Right cardiac atrium (tissue), 5 donors: ENCODE measurements around the gene PXYLP1. TPM values are rescaled to one million over a fixed set of nuclear protein-coding genes. Genes with fewer than 3 reads are reported as not detected.

Experiments
- ATAC-seq, 2 donors: fragments of 200-7000 bp; cut with Tn5 transposase; one replicate each; pipeline versions ENCODE4 v1.8.0 to v1.9.1; 2020; ENCODE audit warnings: moderate library complexity in 2 of 2, mild to moderate bottlenecking in 1 of 2
- DNase-seq, 3 donors: peaks; one replicate each; pipeline ENCODE4 v3.0.0-alpha.2; 2020
- H3K27ac ChIP-seq: one replicate; pipeline ENCODE4 v1.5.1; 2013; ENCODE audit warnings: mild to moderate bottlenecking, low read length, control low read depth, moderate library complexity
- H3K27me3 ChIP-seq: one replicate; pipeline ENCODE4 v1.6.1; 2013; ENCODE audit not compliant: control insufficient read depth, insufficient read depth
- H3K4me1 ChIP-seq: one replicate; pipeline ENCODE4 v1.6.1; 2013; ENCODE audit warnings: low read length; ENCODE audit not compliant: control insufficient read depth, insufficient read depth
- H3K4me3 ChIP-seq: one replicate; pipeline ENCODE4 v1.5.1; 2013; ENCODE audit warnings: low read length, control low read depth
- H3K9me3 ChIP-seq: one replicate; pipeline ENCODE4 v1.6.1; 2013; ENCODE audit warnings: low read length; ENCODE audit not compliant: control insufficient read depth
- WGBS: extraction: QIAGEN DNeasy Blood & Tissue Kit; methylation state at CpG from one replicate; pipeline ENCODE4 v1.1.7; 2013; 5-methylcytosine and 5-hydroxymethylcytosine counted together
- intact Hi-C, 4 donors: fragments of 100-400 bp; cut with DNase I; formaldehyde crosslinking; loops; one replicate each; pipeline versions ENCODE4 v1.11.0 to v1.14.0; 2022 to 2023
- polyA plus RNA-seq: library from polyadenylated mRNA; stranded (reverse); fragments of 200-250 nt; gene quantifications from one replicate; pipeline ENCODE4 v1.2.3, GENCODE V29; 2013
- total RNA-seq, 4 donors: library from RNA; stranded (reverse); fragmentation: NEBNext Ultra II Directional; extraction: Animal tissue kit (Norgen Biotek cat#: 25700); gene quantifications; one replicate each; pipeline ENCODE4 v1.2.1, GENCODE V29; 2021
- donor health status: healthy with polysubstance abuse.
- donor health status: DM: no; HTN: yes; CAD: no.
- donor health status: DM: no; HTN: no; CAD: no.
- donor health status: DM: no; HTN: yes; CAD: no; lungs with severe emphysema.
- donor health status: DM: yes; HTN: yes; CAD: no.

PXYLP1 gene
- total and polyA plus RNA-seq, 5 donors: 5.1 to 15.1 (median 12.3) TPM

DNA sequence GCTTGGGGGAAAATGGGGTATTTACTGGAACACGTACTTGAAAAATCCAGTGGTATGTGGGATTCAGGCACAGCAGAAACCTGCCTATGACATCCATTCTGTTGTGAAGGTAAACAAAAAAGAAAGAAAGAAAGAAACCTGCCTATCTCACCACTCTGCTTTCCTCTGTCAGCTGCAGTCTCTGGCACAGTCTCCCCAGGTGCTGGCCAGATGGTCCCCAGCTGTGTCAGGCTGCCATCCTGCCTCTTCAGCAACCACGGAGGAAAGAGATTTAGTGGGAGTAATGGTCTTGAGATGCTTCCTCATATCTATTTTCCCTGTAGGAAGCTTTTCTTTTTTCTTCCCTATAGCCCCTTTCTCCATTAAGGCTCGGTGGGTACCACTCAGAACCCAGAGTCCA, 2.5 kb upstream of the PXYLP1 start:
- H3K9me3 ChIP-seq: no peaks in the 10 kb centered on the region
- no peak for ATAC-seq
- no peaks in the 10 kb centered on the region for H3K27me3 ChIP-seq
- H3K4me3 ChIP-seq: no peak overlapping the region
- WGBS: 75% methylated on average over 3 of the region's 3 CpGs
- no peak overlapping the region for H3K27ac ChIP-seq
- H3K4me1 ChIP-seq: no peaks in the 10 kb centered on the region
- no peak for DNase-seq
- intact Hi-C loops: no loop called here

DNA sequence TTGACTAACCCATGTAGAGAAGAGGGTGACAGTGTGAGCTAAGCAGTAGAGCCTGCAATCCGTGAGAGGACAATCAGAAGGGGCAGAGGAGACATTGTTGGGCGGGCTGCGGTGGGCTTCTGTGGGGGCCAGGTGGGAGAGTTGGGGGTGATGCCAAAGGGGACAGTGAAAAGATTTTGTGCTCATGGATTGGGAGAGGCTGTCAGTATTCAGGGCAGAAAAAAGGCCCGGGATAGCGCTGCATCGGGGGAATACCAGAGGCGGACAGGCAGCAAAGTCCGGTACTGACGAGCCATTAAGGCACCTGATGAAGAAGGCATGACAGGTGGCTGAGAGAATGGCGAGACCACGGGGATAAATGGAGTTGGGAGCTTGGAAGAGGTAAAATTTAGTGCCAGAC, 1.3 kb upstream of the PXYLP1 start:
- Histone ChIP-seq H3K4me3 (no peak overlapping the region), H3K4me1 (no peaks in the 10 kb centered on the region), H3K9me3 (no peaks in the 10 kb centered on the region), H3K27ac (no peak overlapping the region), H3K27me3 (no peaks in the 10 kb centered on the region)
- 97% methylated on average over 11 of the region's 11 CpGs for WGBS
- ATAC-seq (no peak), DNase-seq (no peak)
- intact Hi-C loops: loop anchor here in 2 of 4 donors (5.0 kb wide), 1 partner anchor 47 kb away; no protein-coding TSS in a partner anchor

DNA sequence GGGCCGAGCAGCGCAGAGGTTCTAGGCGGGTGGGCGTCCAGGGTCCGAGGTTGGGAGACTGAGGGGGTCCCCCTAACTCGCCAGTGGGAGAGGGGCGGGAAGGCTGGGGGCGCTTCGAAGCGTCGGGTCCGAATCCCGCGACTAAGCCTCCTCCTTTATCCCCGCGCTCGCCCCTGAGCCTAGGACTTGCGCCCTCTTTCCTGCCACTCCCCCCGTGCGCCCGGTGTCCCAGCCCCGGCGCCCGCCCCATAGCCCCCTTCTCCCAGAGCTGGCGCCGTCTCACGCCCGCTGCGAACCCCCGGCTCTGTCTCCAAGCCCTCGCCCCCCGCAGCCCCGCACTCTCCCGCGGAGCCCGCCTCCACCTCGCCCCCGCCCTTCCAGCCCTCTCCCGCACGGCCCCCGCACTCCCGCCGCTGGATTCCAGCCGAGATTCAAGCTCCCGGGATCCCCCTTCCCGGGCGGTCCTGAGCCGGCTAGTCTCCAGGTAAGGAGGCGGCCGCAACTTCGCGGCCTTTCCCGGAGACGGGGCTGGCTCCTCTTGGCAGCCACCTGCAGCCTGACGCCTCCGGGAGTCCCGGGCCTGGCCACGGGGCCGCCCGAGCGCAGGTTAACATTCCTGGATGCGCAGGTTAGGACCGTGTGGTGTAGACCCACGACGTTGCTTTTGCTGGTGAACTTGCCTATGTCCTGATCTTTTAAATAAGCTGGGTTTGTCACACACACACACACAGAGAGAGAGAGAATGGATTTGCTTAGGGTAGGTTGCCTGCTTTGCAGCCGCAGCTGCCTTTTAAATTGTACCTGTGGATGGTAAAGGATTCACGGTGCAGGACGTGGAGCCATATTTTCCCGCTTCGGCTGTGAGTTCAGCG, 563 bp downstream of the PXYLP1 start:
- DNase-seq (peak; percentile 35 to 71 (median 66)), ATAC-seq (peak; percentile 10 to 28)
- Histone ChIP-seq H3K27me3 (no peaks in the 10 kb centered on the region), H3K27ac (peak overlapping the region; percentile 59), H3K4me3 (peak overlapping the region; percentile 86), H3K4me1 (no peaks in the 10 kb centered on the region), H3K9me3 (no peaks in the 10 kb centered on the region)
- WGBS: 1% methylated on average over 71 of the region's 71 CpGs
- intact Hi-C loops: loop anchor here in 2 of 4 donors (5.0 kb wide), 1 partner anchor 45 kb away; no protein-coding TSS in a partner anchor

DNA sequence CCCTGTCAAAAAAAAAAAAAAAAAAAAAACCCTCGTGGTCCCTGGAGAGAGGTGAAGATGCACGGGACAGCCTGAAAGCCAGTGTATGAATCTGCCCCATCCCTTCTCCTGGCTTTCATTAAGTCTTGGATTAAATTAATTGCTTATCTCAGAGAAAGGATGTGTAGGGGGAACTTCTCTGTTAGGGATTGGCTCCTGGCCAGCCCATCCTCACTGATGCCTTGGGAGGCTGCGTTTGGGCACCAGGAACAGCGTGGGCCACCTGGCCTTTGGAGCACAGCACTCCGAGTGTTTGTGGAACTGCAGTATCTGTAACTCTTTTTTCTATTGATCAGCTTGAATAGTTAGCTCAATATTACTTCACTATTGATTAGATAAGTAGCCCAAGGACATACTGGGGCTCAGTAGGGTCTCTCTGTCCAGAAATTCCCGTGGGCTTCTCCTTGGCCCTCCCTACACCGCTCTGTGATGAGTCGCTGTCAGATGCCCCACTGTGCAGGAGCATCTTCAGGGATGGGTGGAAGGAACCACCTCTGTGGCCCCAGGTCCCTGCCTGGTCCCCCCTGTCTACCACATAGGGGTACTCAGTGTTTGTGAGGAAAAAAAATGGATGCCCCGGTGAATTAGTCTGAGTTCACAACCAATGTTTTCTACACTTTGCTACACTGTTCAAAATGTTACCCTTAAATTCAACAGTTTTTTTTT, 2.0 kb downstream of the PXYLP1 start:
- no peaks in the 10 kb centered on the region for H3K27me3 ChIP-seq
- 77% methylated on average over 9 of the region's 9 CpGs for WGBS

DNA sequence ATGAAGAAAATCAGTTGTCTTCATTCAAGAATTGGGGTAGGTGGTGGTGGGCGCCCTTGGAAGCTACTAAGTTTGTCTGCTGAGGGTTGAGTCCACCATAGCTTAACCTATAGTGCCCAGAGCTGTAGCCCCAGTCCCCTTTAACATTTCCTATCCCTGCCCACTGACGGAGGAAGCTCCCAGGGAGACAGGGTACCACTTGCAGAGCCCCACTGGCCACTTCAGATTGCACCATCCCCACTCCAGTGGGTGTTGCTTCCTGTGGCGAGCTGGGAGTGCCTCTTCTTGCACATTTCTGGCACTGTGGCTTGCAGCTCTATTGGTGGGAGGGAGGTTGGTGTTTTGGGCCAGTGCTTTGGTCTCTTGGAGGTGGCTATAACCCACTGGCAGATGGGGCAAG, 2.7 kb downstream of the PXYLP1 start:
- Histone ChIP-seq H3K27ac (no peak overlapping the region), H3K27me3 (no peaks in the 10 kb centered on the region), H3K4me1 (peaks cover 4% of the 10 kb centered on the region), H3K9me3 (no peaks in the 10 kb centered on the region), H3K4me3 (no peak overlapping the region)
- intact Hi-C loops: loop anchor here in 2 of 4 donors (5.0 kb wide), 1 partner anchor 43 kb away; no protein-coding TSS in a partner anchor
- peak in 2 of 3 donors; percentile 63 to 64 for DNase-seq
- ATAC-seq: no peak
- 60% methylated on average over 3 of the region's 3 CpGs for whole genome bisulfite sequencing

More for the DNA sequence above, 2.0 kb downstream of the PXYLP1 start:
- H3K9me3 ChIP-seq: no peaks in the 10 kb centered on the region
- intact Hi-C loops: loop anchor here in 2 of 4 donors (5.0 kb wide), 1 partner anchor 44 kb away; no protein-coding TSS in a partner anchor
- peaks cover 4% of the 10 kb centered on the region for H3K4me1 ChIP-seq
- no peak overlapping the region for H3K4me3 ChIP-seq
- no peak for DNase-seq
- no peak overlapping the region for H3K27ac ChIP-seq
- no peak for ATAC-seq

DNA sequence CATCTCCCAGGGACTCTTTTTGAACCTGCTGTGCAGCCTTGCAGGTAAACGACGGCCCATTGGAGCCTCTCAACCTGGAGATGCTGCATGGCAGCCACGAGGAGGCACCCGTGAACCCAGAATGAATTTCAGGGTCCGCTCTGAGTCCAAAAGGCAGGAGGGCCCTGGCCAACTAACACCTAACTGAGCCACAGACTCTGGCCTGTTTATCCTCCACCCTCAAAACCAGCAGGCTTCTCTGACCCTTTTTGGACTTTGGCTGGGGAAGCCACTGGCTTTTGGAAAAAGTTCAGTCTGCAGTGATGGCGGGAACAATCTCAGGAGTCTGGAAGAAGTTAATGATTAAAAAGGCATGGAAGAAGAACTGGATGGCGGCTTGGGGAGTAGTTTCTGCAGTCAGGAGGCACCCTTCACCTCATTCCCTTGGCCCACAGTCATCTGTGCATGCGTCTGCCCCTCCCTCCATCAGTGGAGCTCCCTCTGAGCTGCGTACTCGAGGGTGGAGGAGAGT, 4.1 kb downstream of the PXYLP1 start:
- ATAC-seq (no peak), DNase-seq (no peak)
- intact Hi-C loops: no loop called here
- no peaks in the 10 kb centered on the region for H3K27me3 ChIP-seq
- H3K4me1 ChIP-seq: peaks cover 14% of the 10 kb centered on the region
- H3K4me3 ChIP-seq: no peak overlapping the region
- H3K9me3 ChIP-seq: no peaks in the 10 kb centered on the region
- no peak overlapping the region for H3K27ac ChIP-seq
- 82% methylated on average over 10 of the region's 10 CpGs for WGBS

DNA sequence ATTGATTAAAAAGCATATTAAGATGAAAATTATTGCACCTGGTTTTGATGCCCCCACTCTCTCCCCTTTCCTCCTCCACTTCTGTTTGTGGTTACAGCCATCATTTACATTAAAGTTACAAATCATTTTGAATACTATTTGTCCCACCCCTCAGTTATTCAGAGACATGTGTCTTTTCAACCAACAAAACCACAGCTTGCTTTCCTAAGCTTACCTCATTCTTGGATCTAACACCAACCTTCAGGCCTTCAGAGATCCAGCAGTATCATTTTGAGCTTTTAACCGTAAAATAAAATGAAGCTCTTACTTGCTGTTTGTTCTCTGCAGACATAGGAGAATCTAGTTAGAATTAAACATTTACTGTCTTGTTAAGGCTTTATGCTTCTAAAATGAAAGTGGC, 4.7 kb downstream of the PXYLP1 start:
- Histone ChIP-seq H3K4me1 (peaks cover 16% of the 10 kb centered on the region), H3K27ac (no peak overlapping the region)
- 77% methylated on average over 1 of the region's 1 CpG for WGBS

DNA sequence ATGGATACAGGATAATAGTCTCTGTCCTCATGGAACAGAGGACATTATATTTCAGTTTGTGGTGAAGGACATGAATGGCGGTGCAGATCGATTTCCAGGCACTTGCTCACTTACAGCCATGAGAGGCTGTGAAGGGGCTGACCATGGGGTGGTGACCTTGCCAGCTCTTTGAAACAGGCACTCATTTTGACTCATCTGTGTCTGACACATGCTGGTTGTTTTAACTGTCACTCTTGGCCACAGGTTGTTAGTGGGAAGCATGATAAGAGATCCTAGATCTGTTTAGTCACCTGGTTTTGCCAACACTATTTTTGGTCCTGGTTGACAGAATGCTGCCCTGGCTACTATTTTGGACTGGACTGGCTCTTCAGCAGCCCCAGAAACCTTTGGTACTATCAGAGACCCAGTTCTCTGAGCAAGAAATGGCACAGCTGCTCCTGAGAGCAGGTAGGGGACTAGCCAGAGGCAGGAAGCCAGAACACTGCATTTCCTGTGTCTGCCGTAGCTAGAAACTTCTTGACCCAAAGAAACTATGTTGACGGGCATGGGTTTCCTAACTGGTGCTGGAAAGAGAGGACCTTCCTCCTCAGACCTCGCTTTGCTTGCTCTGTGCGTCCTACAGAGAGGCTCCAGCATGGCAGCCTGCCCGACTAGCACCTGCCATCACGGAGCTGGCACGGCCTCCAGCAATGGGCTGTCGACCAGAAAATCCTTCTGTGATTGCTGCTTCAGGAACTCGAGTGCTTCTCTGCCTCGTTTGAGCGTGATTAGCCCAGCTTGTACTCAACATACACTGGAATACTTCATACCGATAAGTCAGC, 6.3 kb downstream of the PXYLP1 start:
- DNase-seq (peak; percentile 51 to 83 (median 81)), ATAC-seq (peak; percentile 45 to 52)
- WGBS: 45% methylated on average over 14 of the region's 14 CpGs
- intact Hi-C loops: no loop called here
- no peak overlapping the region for H3K4me3 ChIP-seq
- H3K4me1 ChIP-seq: peaks cover 23% of the 10 kb centered on the region
- H3K27ac ChIP-seq: peak overlapping the region; percentile 91
- H3K9me3 ChIP-seq: no peaks in the 10 kb centered on the region
- no peaks in the 10 kb centered on the region for H3K27me3 ChIP-seq

More for the DNA sequence above, 4.7 kb downstream of the PXYLP1 start:
- H3K9me3 ChIP-seq: no peaks in the 10 kb centered on the region
- H3K4me3 ChIP-seq: no peak overlapping the region
- intact Hi-C loops: no loop called here
- DNase-seq: no peak
- no peak for ATAC-seq
- no peaks in the 10 kb centered on the region for H3K27me3 ChIP-seq

DNA sequence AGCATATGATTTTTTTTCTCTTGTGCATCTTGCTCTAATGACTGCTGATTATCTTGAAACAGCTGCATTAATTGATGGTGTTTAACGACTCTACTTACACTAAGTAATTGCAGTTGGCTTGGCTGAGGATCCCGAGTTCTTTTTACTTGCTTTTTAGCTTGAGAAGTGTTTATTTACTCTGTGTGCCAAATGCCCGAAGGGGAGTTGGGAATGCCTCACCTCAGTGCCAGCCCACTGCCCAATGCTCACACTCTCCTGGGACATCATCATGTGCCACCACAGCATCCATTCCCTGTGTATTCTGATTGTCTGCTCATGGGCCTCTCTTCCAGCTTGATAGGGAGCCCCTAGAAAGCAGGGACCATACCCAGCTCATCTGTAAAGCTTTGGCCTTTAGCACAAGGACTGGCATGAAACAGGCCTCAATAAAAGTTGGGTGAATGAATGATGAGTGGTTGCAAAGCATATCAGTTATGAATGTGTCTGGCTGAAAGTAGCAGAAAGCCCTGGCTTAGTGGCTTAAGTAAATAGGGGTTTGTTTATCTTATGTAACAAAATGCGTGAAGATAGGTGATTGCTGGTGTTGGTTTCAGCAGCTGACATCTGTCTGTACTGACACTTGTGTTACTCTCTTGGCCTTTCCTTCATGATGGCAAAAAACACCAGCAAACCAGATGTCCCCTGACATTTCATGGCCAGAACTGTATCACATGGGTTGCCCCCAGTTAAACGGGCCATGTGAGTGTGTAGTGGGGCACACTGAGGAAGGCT, 8.1 kb downstream of the PXYLP1 start:
- Histone ChIP-seq H3K27ac (peak overlapping the region; percentile 22), H3K27me3 (no peaks in the 10 kb centered on the region), H3K4me1 (peaks cover 28% of the 10 kb centered on the region), H3K9me3 (no peaks in the 10 kb centered on the region), H3K4me3 (no peak overlapping the region)
- 58% methylated on average over 5 of the region's 5 CpGs for WGBS
- DNase-seq (no peak), ATAC-seq (no peak)
- intact Hi-C loops: loop anchor here in 1 of 4 donors (5.0 kb wide), 1 partner anchor 38 kb away; no protein-coding TSS in a partner anchor

DNA sequence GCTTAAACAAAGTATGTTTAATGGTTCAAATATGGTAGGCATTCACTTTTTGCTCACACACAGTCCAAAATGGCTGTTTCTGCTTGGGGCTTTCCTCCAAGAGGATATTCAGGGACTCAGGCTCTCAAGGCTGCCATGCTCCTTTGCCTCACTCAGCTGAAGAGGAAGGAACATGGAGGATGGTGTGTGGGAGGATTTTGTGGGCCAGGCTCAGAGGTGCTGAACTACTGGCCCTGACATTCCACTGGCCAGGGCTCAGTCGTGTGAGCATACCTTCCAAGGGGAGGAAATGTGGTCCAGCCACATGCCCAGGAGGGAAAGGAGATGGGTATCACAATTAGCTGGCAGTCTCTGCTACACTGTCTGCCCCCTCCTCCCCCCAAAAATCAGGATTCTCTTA, 8.7 kb downstream of the PXYLP1 start:
- DNase-seq (no peak), ATAC-seq (no peak)
- WGBS: 46% methylated on average over 1 of the region's 1 CpG
- no peak overlapping the region for H3K4me3 ChIP-seq
- intact Hi-C loops: loop anchor here in 1 of 4 donors (5.0 kb wide), 1 partner anchor 37 kb away; no protein-coding TSS in a partner anchor
- no peaks in the 10 kb centered on the region for H3K27me3 ChIP-seq
- peaks cover 28% of the 10 kb centered on the region for H3K4me1 ChIP-seq
- no peaks in the 10 kb centered on the region for H3K9me3 ChIP-seq
- H3K27ac ChIP-seq: peak overlapping the region; percentile 22
